ENCODE results near the gene ADGRL3.
"Not testable (repeated sequence)": the region's sequence is repeated elsewhere in the genome, so short reads cannot be mapped to it uniquely, and the experiment has no call there.

Gene ADGRL3

DNA sequence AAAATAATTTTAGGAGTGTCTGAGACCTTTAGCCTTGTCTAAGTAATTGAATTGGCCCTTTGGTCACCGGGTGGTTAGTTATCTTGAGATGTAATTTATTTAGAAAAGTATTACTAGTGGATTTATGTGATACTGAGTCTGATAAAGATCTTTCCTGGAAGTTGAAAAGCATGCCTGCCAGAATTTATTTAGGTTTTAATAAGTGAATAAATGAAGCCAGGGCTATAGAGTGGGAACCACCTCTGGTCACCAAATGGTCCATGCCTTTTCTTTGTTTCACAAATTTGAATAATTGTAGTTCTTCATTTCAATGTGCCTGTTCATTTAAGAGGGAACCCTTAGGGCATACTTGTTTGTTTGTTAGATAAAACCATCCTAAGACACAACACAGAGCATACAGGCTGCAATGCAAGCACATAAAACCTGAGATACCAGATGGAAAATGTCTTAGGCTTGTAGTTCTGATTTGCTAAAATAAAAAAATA, 627.8 kb downstream of the ADGRL3 start:
- no peak for DNase-seq (ENCODE audit: low read depth)
- H3K4me3 ChIP-seq (ENCODE audit: low read depth, low read length) = no peak overlapping the region
- TF ChIP-seq, protein P1, sequence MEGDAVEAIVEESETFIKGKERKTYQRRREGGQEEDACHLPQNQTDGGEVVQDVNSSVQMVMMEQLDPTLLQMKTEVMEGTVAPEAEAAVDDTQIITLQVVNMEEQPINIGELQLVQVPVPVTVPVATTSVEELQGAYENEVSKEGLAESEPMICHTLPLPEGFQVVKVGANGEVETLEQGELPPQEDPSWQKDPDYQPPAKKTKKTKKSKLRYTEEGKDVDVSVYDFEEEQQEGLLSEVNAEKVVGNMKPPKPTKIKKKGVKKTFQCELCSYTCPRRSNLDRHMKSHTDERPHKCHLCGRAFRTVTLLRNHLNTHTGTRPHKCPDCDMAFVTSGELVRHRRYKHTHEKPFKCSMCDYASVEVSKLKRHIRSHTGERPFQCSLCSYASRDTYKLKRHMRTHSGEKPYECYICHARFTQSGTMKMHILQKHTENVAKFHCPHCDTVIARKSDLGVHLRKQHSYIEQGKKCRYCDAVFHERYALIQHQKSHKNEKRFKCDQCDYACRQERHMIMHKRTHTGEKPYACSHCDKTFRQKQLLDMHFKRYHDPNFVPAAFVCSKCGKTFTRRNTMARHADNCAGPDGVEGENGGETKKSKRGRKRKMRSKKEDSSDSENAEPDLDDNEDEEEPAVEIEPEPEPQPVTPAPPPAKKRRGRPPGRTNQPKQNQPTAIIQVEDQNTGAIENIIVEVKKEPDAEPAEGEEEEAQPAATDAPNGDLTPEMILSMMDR (IDR thresholded peaks at IDR 0.05; ENCODE audit: insufficient read depth, low read depth, low read length, missing control alignments) = no peak

DNA sequence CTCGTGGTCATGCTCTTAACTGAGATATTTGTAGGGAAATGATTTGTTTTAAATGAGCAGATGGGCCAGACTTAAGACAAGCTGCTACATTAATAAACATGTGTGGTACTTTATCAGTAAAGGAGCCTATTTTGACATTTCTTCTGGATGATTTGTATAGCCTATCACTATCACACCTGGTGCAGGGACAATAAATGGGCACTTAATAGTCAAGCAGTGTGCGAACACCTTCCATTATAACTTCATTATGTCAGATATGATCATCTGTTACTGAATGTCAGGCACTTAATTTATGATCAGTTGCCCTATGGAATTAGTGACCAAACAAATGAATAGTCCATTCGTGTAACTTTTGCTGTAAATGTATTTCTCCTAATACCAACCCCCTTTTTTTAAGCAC, 628.8 kb downstream of the ADGRL3 start:
- H3K4me3 ChIP-seq (ENCODE audit: low read depth, low read length) = no peak overlapping the region
- no peak for DNase-seq (ENCODE audit: low read depth)
- TF ChIP-seq, protein P1 (IDR thresholded peaks at IDR 0.05; ENCODE audit: insufficient read depth, low read depth, low read length, missing control alignments) = no peak

DNA sequence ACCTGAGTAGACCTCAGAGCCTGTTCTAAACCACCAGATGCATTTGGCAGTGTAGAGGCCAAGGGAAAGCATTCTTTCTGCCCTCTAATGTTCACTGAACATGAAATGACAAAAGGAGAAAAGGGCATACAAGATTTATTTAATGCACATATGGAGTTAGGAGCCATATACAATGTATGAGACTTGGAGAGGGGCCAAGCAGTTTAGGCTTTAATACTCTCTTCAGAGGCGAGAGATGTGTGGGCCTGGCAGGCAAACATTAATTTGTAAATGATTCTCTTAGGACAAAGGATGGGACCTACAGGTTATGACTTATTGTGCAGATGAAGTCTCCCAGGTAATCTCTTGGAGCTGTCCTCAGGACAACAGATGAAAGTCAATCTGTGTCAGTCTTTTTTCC, 631.9 kb downstream of the ADGRL3 start:
- no peak overlapping the region for H3K4me3 ChIP-seq (ENCODE audit: low read depth, low read length)
- no peak for DNase-seq (ENCODE audit: low read depth)
- TF ChIP-seq, protein P1 (IDR thresholded peaks at IDR 0.05; ENCODE audit: insufficient read depth, low read depth, low read length, missing control alignments) = no peak

DNA sequence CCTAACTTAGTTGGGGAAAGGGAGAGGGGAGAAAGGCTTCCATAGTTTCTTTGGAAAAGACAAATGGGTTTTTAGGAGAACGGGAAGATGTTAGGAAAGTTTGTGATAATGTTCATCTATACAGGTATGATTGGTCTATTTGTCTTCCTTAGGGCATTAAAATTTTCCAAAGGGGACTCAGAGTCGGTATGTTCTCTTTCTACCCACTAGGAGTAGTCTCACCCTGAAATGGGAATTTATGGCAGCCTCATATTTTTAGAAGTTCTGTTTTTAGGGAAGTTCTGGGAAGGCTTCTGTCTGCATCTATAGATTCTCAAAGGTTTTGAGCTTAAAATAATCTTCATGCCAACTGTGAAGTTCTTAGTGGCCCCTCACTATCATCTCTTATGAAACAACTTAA, 637.3 kb downstream of the ADGRL3 start:
- H3K4me3 ChIP-seq (ENCODE audit: low read depth, low read length) = no peak overlapping the region
- no peak for DNase-seq (ENCODE audit: low read depth)
- TF ChIP-seq, protein P1 (IDR thresholded peaks at IDR 0.05; ENCODE audit: insufficient read depth, low read depth, low read length, missing control alignments) = no peak

DNA sequence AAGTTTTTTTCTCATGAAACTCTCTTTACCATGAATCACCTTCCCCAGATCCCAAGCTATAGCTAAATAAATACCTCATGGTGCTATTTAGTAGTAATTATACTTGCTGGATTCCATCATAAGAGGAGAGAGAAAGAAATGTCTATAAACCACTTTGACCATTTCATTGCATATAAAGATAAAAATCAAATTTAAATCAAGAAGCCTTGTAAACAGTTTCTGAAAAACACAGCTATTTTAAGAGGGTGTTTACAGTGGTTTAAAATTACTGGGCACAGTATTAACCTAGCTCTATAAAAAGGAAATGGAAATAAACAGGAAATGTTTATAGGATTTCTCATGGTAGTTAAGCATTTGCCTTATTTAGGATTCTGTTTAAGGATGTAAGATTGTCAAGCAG, 637.9 kb downstream of the ADGRL3 start:
- H3K4me3 ChIP-seq (ENCODE audit: low read depth, low read length) = no peak overlapping the region
- TF ChIP-seq, protein P1 (IDR thresholded peaks at IDR 0.05; ENCODE audit: insufficient read depth, low read depth, low read length, missing control alignments) = no peak
- no peak for DNase-seq (ENCODE audit: low read depth)

DNA sequence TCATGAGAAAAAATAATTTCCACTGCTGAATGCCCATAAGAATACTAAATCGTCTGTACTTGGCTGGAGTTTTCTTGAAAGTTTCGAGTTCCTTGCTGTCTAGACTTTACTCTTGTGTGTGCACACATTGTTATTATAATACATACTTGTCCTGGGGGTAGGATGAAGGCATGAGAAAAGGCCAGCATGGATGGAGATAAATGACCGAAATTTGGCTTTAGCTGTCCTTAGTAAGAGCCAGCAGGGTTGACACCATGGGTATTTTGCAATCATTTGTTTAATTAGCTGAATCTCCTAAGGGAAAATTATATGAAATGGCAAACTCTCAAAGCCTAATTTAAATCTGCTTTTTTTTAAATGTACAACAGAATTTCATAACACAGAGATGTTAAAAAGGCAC, 641.6 kb downstream of the ADGRL3 start:
- H3K4me3 ChIP-seq (ENCODE audit: low read depth, low read length) = no peak overlapping the region
- no peak for DNase-seq (ENCODE audit: low read depth)
- TF ChIP-seq, protein P1 (IDR thresholded peaks at IDR 0.05; ENCODE audit: insufficient read depth, low read depth, low read length, missing control alignments) = no peak

DNA sequence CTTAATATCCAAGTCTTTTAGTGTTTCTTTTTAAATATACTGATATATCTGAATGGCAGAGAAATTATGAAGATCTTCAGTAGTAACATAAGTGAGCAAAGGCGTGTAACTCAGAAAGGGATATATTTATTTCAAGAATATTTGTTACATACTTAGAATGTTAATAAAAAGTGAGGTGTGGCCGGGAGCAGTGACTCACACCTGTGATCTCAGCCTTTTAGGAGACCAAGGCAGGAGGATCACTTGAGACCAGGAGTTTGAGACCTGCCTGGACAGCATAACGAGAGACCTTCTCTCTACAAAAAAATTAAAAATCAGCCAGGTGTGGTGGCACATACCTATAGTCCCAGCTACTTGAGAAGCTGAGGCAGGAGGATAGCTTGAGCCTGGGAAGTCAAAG, 651.0 kb downstream of the ADGRL3 start:
- DNase-seq (ENCODE audit: low read depth) = no peak
- H3K4me3 ChIP-seq (ENCODE audit: low read depth, low read length) = no peak overlapping the region
- TF ChIP-seq, protein P1 (IDR thresholded peaks at IDR 0.05; ENCODE audit: insufficient read depth, low read depth, low read length, missing control alignments) = no peak

DNA sequence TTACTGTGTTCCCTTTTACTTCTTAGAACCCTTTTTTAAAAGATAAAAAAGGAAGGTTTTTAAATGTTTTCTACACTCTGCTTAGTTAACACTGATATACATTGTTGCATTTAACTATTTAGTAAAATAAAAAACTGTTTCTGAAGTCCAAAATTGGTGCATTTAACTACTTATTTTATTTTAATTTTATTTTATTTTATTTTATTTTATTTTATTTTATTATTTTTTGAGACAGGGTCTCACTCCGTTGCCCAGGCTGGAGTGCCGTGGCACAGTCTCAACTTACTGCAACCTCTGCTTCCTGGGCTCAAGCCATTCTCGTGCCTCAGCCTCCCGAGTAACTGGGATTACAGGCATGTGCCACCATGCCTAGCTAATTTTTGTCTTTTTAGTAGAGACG, 652.0 kb downstream of the ADGRL3 start:
- not testable (repeated sequence) for H3K4me3 ChIP-seq (ENCODE audit: low read depth, low read length); DNase-seq (ENCODE audit: low read depth)
